ENCODE data around the gene POU4F1.

DNA sequence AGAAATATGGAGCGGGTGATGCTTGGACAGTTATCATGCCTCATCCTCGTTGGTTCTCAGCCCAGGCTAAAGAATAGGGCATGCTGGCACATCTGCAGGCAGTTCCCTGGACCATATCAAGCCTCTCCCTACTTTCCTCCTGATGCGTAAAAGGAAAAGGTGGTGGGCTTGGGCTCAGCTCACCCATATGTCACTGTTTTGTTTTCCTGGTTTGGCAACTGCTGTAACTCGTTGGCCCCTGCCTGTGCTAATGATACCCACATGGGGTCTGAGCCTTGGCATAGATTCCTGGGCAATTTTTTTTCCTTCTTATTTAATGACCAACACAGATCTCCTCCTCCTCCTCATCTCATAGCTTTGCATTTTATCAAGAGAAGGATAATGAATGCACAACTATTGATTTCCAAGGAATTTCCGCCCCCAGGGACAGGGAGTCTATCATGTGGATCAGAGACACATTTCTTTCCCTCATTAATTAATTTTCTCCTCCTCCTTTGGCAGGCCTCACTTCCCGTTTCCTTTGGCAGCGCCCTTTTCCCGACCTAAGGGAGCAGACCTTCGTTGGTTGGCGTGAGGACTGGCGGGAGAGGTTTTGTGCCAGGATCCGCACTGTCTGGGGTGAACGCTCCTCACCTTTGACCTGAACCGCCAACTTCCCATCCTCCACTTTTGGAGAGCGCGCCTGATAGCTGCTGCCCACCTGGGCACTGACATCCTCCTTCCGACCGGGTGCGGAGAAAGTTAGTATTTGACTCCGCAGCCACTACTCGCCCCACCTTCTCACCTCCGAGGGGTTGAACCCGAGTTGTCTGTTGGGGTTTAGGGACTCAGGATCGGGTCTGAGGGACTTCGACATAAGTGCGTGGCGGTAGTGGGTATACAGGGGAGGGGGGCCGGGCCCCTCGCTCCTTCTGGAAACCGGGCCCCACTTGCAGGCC lies 3.4 kb upstream of the POU4F1 start:
- TF ChIP-seq, protein P1, sequence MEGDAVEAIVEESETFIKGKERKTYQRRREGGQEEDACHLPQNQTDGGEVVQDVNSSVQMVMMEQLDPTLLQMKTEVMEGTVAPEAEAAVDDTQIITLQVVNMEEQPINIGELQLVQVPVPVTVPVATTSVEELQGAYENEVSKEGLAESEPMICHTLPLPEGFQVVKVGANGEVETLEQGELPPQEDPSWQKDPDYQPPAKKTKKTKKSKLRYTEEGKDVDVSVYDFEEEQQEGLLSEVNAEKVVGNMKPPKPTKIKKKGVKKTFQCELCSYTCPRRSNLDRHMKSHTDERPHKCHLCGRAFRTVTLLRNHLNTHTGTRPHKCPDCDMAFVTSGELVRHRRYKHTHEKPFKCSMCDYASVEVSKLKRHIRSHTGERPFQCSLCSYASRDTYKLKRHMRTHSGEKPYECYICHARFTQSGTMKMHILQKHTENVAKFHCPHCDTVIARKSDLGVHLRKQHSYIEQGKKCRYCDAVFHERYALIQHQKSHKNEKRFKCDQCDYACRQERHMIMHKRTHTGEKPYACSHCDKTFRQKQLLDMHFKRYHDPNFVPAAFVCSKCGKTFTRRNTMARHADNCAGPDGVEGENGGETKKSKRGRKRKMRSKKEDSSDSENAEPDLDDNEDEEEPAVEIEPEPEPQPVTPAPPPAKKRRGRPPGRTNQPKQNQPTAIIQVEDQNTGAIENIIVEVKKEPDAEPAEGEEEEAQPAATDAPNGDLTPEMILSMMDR (IDR thresholded peaks at IDR 0.05): no peak
- TF ChIP-seq POLR2A (IDR thresholded peaks at IDR 0.05) (no peak), POLR2AphosphoS5 (IDR thresholded peaks at IDR 0.05; ENCODE audit: insufficient read depth in 1 of 2, low read depth in 1 of 2) (no peak)
